Upper lobe of left lung (tissue), 4 donors: ENCODE data around the gene SEC16B.
A peak's percentile ranks its signal among the peaks of the same experiment; 100 is the strongest.

ENCODE experiments used
- EP300 ChIP-seq, 4 donors: sonication (generic); formaldehyde crosslinking; IDR thresholded peaks; one replicate each; pipeline ENCODE4 v1.5.1; 2017; ENCODE audit warnings: antibody characterized with exemption in 4 of 4, control low read depth in 2 of 4
- TF ChIP-seq, protein P1 (sequence below), 6 experiments: fragments of 450-650 bp in 4 of 6; fragments of 200-600 bp in 2 of 6; sonication (generic) in 2 of 6; IDR thresholded peaks; one replicate each; pipeline ENCODE4 v1.5.1; 2016 to 2019; ENCODE audit warnings: antibody characterized with exemption in 6 of 6

DNA sequence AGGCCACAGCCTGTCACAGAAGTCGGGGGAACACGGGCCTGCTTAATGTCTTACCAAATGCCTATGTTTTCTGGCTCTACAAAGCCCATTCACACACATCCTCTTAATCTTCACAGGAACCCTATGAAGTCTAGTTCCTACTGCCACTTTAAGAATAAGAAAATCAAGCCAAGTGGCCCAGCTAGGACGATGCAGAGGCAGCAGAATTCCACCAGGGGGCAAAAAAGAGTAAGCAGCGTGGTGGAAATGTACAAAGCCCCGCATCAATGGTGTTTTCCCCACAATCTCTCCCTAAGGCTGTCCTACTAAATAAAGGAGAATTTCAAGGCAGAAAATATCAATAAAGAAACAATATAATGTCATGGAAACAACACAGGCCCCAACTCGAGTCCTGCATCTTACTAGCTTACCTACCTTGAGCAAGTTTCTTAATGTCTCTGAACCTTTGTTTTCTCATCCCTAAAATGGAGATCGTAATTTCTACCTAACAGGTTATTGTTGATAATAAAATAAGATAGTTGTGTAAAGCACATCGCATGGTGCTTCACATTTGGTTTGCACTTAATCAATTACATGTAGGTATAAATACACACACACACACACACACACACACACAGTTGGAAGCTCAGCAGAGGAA lies 21.4 kb downstream of the SEC16B start:
- TF ChIP-seq, protein P1, sequence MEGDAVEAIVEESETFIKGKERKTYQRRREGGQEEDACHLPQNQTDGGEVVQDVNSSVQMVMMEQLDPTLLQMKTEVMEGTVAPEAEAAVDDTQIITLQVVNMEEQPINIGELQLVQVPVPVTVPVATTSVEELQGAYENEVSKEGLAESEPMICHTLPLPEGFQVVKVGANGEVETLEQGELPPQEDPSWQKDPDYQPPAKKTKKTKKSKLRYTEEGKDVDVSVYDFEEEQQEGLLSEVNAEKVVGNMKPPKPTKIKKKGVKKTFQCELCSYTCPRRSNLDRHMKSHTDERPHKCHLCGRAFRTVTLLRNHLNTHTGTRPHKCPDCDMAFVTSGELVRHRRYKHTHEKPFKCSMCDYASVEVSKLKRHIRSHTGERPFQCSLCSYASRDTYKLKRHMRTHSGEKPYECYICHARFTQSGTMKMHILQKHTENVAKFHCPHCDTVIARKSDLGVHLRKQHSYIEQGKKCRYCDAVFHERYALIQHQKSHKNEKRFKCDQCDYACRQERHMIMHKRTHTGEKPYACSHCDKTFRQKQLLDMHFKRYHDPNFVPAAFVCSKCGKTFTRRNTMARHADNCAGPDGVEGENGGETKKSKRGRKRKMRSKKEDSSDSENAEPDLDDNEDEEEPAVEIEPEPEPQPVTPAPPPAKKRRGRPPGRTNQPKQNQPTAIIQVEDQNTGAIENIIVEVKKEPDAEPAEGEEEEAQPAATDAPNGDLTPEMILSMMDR (IDR thresholded peaks at IDR 0.05) = peak; percentile 67 to 84 (median 78)
- TF ChIP-seq EP300 (IDR thresholded peaks at IDR 0.05) = no peak
